Uterus (tissue), 4 donors: ENCODE results near the gene ANKLE2. TPM values are rescaled to one million over a fixed set of nuclear protein-coding genes. Genes with fewer than 3 reads are reported as not detected.

ENCODE experiments used
- DNase-seq, 2 donors: peaks; one replicate each; pipeline ENCODE4 v3.0.0-alpha.2; 2019 to 2020
- H3K27ac ChIP-seq, 2 donors: fragments of 200-600 bp; sonication (generic); 1 replicate in 1 of 2; 2 replicates in 1 of 2; pipeline ENCODE4 v1.5.1; 2016 to 2018
- H3K27me3 ChIP-seq, 2 donors: fragments of 200-600 bp; sonication (generic); one replicate each; pipeline ENCODE4 v1.5.1; 2018 to 2019; ENCODE audit warnings: control low read depth in 1 of 2
- H3K36me3 ChIP-seq, 2 donors: fragments of 200-600 bp; sonication (generic); one replicate each; pipeline ENCODE4 v1.5.1; 2019; ENCODE audit warnings: control low read depth in 1 of 2
- H3K4me1 ChIP-seq, 2 donors: fragments of 200-600 bp; sonication (generic); one replicate each; pipeline ENCODE4 v1.5.1; 2018 to 2019; ENCODE audit warnings: control low read depth in 1 of 2
- H3K4me3 ChIP-seq, 2 donors: fragments of 200-600 bp; sonication (generic); 1 replicate in 1 of 2; 2 replicates in 1 of 2; pipeline ENCODE4 v1.5.1; 2018 to 2019; ENCODE audit warnings: mild to moderate bottlenecking in 1 of 2
- H3K9me3 ChIP-seq, 2 donors: fragments of 200-600 bp; sonication (generic); one replicate each; pipeline ENCODE4 v1.5.1; 2019; ENCODE audit warnings: control low read depth in 1 of 2
- POLR2A ChIP-seq, 2 donors: fragments of 450-650 bp; IDR thresholded peaks; one replicate each; pipeline ENCODE4 v1.6.1; 2016; ENCODE audit warnings: antibody characterized with exemption in 2 of 2, mild to moderate bottlenecking in 1 of 2, moderate library complexity in 1 of 2
- intact Hi-C: fragments of 100-400 bp; cut with DNase I; formaldehyde crosslinking; loops from one replicate; pipeline ENCODE4 v1.15.1; 2023; ENCODE audit warnings: low total_unique reads
- small RNA-seq: library from RNA; depleted of rRNA; stranded (forward); fragments of <200 nt; gene quantifications from one replicate; pipeline ENCODE3, GENCODE V24; 2016
- total RNA-seq, 4 donors: library from RNA; depleted of rRNA in 3 of 4; stranded (reverse); fragments of >200 nt in 3 of 4; gene quantifications; one replicate each; pipeline versions ENCODE4 v1.1.0 to v1.2.4, GENCODE V29; 2014 to 2023
- TF ChIP-seq, protein P1 (sequence below), 4 experiments: fragments of 200-600 bp in 2 of 4; fragments of 450-650 bp in 2 of 4; sonication (generic) in 2 of 4; IDR thresholded peaks; one replicate each; pipeline ENCODE4 v1.5.1; 2016 to 2019; ENCODE audit warnings: antibody characterized with exemption in 4 of 4, mild to moderate bottlenecking in 2 of 4, moderate library complexity in 1 of 4
- donor health status: DM: yes; HTN: yes; CAD: no.

ANKLE2 gene
- total RNA-seq, 4 donors from 2014 or later: 21.2 to 87.4 (median 69.6) TPM

DNA sequence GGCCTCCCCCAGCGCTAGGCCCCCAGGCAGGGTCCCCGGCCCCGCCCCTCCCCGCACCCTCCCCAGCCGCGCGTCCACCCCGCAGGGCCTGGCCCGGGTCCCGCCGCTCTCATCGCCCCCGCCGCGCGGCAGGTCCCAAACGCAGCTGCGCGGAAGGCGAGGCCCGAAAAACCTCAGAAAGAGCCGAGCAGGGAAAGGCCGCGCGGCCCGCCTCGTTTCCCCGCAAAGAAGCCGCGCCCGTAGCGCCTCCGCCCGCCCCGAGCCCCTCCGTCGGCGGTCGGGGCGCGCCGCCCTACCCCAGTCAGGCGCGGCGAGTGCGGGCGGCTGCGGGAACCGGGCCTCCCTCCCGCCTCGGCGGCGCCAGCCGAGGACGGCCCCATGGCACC, 74.8 kb downstream of the ANKLE2 start:
- Histone ChIP-seq H3K27ac (peak overlapping the region; percentile 20 to 68), H3K4me1 (peaks cover 0 to 12% of the 10 kb centered on the region in 2 donors), H3K36me3 (no peaks in the 10 kb centered on the region), H3K9me3 (no peaks in the 10 kb centered on the region), H3K27me3 (no peaks in the 10 kb centered on the region), H3K4me3 (peak overlapping the region; percentile 47 to 66)
- TF ChIP-seq POLR2A (IDR thresholded peaks at IDR 0.05): no peak
- TF ChIP-seq, protein P1, sequence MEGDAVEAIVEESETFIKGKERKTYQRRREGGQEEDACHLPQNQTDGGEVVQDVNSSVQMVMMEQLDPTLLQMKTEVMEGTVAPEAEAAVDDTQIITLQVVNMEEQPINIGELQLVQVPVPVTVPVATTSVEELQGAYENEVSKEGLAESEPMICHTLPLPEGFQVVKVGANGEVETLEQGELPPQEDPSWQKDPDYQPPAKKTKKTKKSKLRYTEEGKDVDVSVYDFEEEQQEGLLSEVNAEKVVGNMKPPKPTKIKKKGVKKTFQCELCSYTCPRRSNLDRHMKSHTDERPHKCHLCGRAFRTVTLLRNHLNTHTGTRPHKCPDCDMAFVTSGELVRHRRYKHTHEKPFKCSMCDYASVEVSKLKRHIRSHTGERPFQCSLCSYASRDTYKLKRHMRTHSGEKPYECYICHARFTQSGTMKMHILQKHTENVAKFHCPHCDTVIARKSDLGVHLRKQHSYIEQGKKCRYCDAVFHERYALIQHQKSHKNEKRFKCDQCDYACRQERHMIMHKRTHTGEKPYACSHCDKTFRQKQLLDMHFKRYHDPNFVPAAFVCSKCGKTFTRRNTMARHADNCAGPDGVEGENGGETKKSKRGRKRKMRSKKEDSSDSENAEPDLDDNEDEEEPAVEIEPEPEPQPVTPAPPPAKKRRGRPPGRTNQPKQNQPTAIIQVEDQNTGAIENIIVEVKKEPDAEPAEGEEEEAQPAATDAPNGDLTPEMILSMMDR (IDR thresholded peaks at IDR 0.05): no peak
- intact Hi-C loops: no loop called here
- DNase-seq: no peak

DNA sequence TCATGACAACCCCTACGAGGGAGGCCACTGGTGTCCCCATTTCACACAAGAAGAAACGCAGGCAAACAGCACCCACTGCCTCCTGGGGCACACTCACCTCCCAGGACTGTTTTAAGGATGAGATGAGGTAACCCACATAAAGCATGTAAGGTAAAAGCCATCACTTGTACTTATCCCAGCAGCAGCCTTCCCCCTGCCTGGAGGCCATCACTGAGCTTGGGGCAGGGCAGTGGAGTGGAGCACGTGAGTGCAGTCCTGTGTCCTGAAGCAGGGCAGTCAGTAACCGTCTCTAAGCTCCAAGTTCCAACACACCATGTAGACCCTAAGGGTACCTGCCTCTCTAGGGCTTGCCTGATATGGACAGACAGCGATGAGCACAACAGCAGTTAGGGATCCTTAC, 76.2 kb downstream of the ANKLE2 start:
- intact Hi-C loops: no loop called here
- peaks cover 0 to 12% of the 10 kb centered on the region in 2 donors for H3K4me1 ChIP-seq
- no peaks in the 10 kb centered on the region for H3K27me3 ChIP-seq
- DNase-seq: no peak
- no peak overlapping the region for H3K4me3 ChIP-seq
- no peaks in the 10 kb centered on the region for H3K9me3 ChIP-seq
- no peak overlapping the region for H3K27ac ChIP-seq
- no peak for TF ChIP-seq POLR2A (IDR thresholded peaks at IDR 0.05)
- TF ChIP-seq, protein P1 (IDR thresholded peaks at IDR 0.05): no peak
- no peaks in the 10 kb centered on the region for H3K36me3 ChIP-seq

DNA sequence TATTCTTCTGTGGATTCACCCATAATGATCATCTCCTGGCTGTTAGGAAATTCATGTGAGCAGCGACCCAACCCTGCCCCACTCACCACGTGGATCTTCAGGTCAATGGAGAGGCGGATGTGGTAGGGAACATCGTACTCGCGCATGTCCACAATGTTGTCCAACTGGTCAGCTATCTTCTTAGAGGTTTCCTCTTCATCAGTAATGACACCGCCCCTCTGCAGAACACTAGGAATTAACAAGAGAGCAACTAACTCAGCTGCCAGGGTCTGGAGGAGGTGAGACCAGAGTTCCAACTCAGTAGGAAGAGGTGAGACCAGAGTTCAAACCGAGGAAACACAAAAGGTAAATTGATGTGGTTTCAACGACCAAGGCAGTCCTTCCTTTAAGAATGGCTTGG, 84.1 kb downstream of the ANKLE2 start:
- Histone ChIP-seq H3K4me3 (no peak overlapping the region), H3K27ac (no peak overlapping the region), H3K36me3 (no peaks in the 10 kb centered on the region), H3K4me1 (no peaks in the 10 kb centered on the region), H3K27me3 (no peaks in the 10 kb centered on the region), H3K9me3 (no peaks in the 10 kb centered on the region)
- DNase-seq: no peak
- no peak for TF ChIP-seq POLR2A (IDR thresholded peaks at IDR 0.05)
- TF ChIP-seq, protein P1 (IDR thresholded peaks at IDR 0.05): no peak
- intact Hi-C loops: no loop called here

DNA sequence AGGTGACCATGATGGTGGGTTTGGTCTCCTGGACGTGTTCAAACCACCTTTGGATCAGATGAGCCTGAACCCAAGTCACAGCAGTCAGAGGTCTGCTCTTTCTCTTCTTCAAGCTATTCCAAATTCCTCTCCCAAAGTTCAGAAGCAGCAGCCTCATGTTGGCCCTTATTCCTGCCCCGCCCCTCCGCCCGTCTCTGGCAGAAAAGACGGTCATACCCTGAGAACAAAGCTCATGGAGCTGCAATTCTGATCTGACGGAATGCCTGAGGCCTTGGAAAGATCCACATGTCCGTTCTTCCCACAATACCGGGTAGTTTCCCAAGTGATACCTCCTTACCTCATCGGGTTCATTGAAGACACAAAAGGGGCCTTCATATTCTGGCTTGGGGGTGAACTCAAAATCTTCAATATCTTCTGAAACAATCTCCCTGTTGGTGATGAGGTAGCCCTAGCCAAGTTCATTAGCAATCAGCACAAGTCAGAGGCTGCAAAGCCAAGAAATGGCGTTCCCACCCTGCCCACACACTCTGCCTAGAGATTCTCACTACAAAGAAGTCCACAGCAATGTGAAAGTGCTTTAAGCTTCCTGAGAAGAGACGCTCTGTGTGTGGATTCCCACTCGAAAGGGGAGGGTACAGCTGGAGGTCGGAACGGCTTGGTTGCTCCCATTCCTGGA, 85.7 kb downstream of the ANKLE2 start:
- no peak for TF ChIP-seq POLR2A (IDR thresholded peaks at IDR 0.05)
- TF ChIP-seq, protein P1 (IDR thresholded peaks at IDR 0.05): no peak
- Histone ChIP-seq H3K4me1 (no peaks in the 10 kb centered on the region), H3K9me3 (no peaks in the 10 kb centered on the region), H3K27ac (no peak overlapping the region), H3K36me3 (no peaks in the 10 kb centered on the region), H3K27me3 (no peaks in the 10 kb centered on the region), H3K4me3 (no peak overlapping the region)
- intact Hi-C loops: no loop called here
- DNase-seq: no peak

Small RNA genes lying within 50 kb of the gene (small RNA-seq; reads per million reads assigned to genes)
- gene RNA5SP379: not detected

Other genes with a start within 250 kb of the ANKLE2 start
- 1 to 10 TPM in 2 of 4 donors, under 1 TPM in 1, not detected in 1; 0.79 to 7.1 (median 1.5) TPM for gene LRCOL1, start 151.2 kb downstream of the ANKLE2 start, total RNA-seq
- gene P2RX2, start 143.1 kb downstream of the ANKLE2 start, total RNA-seq: not detected
- gene POLE, start 74.5 kb downstream of the ANKLE2 start, total RNA-seq: 10 to 100 TPM in 3 of 4 donors, 1 to 10 TPM in 1; 7.7 to 71.3 (median 28.8) TPM
- 10 to 100 TPM in 3 of 4 donors, 1 to 10 TPM in 1; 8.5 to 87.9 (median 29.4) TPM for gene PXMP2, start 74.2 kb downstream of the ANKLE2 start, total RNA-seq
- gene PGAM5, start 51.0 kb downstream of the ANKLE2 start, total RNA-seq: 10 to 100 TPM in 2 of 4 donors, 1 to 10 TPM in 2; 5.0 to 30.8 (median 19.4) TPM
- gene GOLGA3, start 67.0 kb upstream of the ANKLE2 start, total RNA-seq: 100 to 1,000 TPM in 2 of 4 donors, 10 to 100 TPM in 2; 46.2 to 138 (median 90.1) TPM
- 10 to 100 TPM in 3 of 4 donors, 1 to 10 TPM in 1; 6.1 to 54.0 (median 21.5) TPM for gene CHFR, start 125.8 kb upstream of the ANKLE2 start, total RNA-seq
- 10 to 100 TPM in 3 of 4 donors, 1 to 10 TPM in 1; 3.8 to 23.6 (median 16.7) TPM for gene ZNF605, start 194.5 kb upstream of the ANKLE2 start, total RNA-seq
- gene ZNF26, start 224.5 kb upstream of the ANKLE2 start, total RNA-seq: 10 to 100 TPM in 3 of 4 donors, 1 to 10 TPM in 1; 7.2 to 38.7 (median 17.7) TPM